Hematopoietic multipotent progenitor cell treated with erythropoietin and hydrocortisone succinate and interleukin-3 and kit ligand, for 17 days (in vitro differentiated cells): ENCODE measurements around the gene METTL16.
"Not testable (repeated sequence)": the region's sequence is repeated elsewhere in the genome, so short reads cannot be mapped to it uniquely, and the experiment has no call there.

Experiments used
- DNase-seq: peaks from one replicate; pipeline ENCODE4 v3.0.0-alpha.2; 2015; ENCODE audit warnings: low spot score

Gene METTL16

GRCh38 chr17:2511462-2512369 lies at the start of gene METTL16:
Gene METTL16 (minus strand): TSS chr17:2511888. CDS start chr17:2502331, 9,557 bp downstream.
- DNase-seq, result peak; percentile 90

GRCh38 chr17:2560658-2561057 lies 49.0 kb upstream of the METTL16 start:
- no peak for DNase-seq

GRCh38 chr17:2551928-2552327 lies 40.2 kb upstream of the METTL16 start:
- no peak for DNase-seq

- no peak for DNase-seq
Observed at GRCh38 chr17:2551493-2551892, 39.8 kb upstream of the METTL16 start.

- no peak for DNase-seq
Observed at GRCh38 chr17:2549392-2550211, 37.9 kb upstream of the METTL16 start.

GRCh38 chr17:2548026-2548425 lies 36.3 kb upstream of the METTL16 start:
- not testable (repeated sequence) for DNase-seq

GRCh38 chr17:2547176-2547575 lies 35.5 kb upstream of the METTL16 start:
- no peak for DNase-seq

- no peak for DNase-seq
Observed at GRCh38 chr17:2545393-2545792, 33.7 kb upstream of the METTL16 start.

- DNase-seq, result no peak
Observed at GRCh38 chr17:2542456-2542855, 30.8 kb upstream of the METTL16 start.

GRCh38 chr17:2542056-2542455 lies 30.4 kb upstream of the METTL16 start:
- DNase-seq, result no peak

GRCh38 chr17:2537579-2537978 lies 25.9 kb upstream of the METTL16 start:
- DNase-seq, result not testable (repeated sequence)

- no peak for DNase-seq
Observed at GRCh38 chr17:2532146-2532720, 20.5 kb upstream of the METTL16 start.

GRCh38 chr17:2531243-2531954 lies 19.7 kb upstream of the METTL16 start:
- DNase-seq, result not testable (repeated sequence)

GRCh38 chr17:2521775-2522410 lies 10.2 kb upstream of the METTL16 start:
- not testable (repeated sequence) for DNase-seq

- no peak for DNase-seq
Observed at GRCh38 chr17:2521257-2521656, 9.6 kb upstream of the METTL16 start.

- no peak for DNase-seq
Observed at GRCh38 chr17:2517539-2517938, 5.9 kb upstream of the METTL16 start.

GRCh38 chr17:2511138-2511461 lies 588 bp downstream of the METTL16 start:
- no peak for DNase-seq

GRCh38 chr17:2510559-2510958 lies 1.1 kb downstream of the METTL16 start:
- DNase-seq, result no peak

- DNase-seq, result no peak
Observed at GRCh38 chr17:2508035-2508434, 3.7 kb downstream of the METTL16 start.

- not testable (repeated sequence) for DNase-seq
Observed at GRCh38 chr17:2507015-2507414, 4.7 kb downstream of the METTL16 start.

GRCh38 chr17:2503627-2504026 lies 8.1 kb downstream of the METTL16 start:
- no peak for DNase-seq
